GM18909 (cell line): Measurements from ENCODE around the gene SSBP3.

ENCODE experiments used
- ATAC-seq: cut with Tn5 transposase; IDR thresholded peaks from one replicate; pipeline ENCODE4 v1.9.1; 2021; ENCODE audit warnings: mild to moderate bottlenecking; ENCODE audit not compliant: unreplicated experiment, poor library complexity

Gene SSBP3

GRCh38 chr1:54315099-54315498 is 91.1 kb downstream of the SSBP3 start:
- no peak for ATAC-seq

- no peak for ATAC-seq
Measured at GRCh38 chr1:54314696-54315095, 91.5 kb downstream of the SSBP3 start.

- ATAC-seq = no peak
Measured at GRCh38 chr1:54312796-54313316, 93.3 kb downstream of the SSBP3 start.

GRCh38 chr1:54311506-54311905 is 94.7 kb downstream of the SSBP3 start:
- ATAC-seq = no peak

DNA sequence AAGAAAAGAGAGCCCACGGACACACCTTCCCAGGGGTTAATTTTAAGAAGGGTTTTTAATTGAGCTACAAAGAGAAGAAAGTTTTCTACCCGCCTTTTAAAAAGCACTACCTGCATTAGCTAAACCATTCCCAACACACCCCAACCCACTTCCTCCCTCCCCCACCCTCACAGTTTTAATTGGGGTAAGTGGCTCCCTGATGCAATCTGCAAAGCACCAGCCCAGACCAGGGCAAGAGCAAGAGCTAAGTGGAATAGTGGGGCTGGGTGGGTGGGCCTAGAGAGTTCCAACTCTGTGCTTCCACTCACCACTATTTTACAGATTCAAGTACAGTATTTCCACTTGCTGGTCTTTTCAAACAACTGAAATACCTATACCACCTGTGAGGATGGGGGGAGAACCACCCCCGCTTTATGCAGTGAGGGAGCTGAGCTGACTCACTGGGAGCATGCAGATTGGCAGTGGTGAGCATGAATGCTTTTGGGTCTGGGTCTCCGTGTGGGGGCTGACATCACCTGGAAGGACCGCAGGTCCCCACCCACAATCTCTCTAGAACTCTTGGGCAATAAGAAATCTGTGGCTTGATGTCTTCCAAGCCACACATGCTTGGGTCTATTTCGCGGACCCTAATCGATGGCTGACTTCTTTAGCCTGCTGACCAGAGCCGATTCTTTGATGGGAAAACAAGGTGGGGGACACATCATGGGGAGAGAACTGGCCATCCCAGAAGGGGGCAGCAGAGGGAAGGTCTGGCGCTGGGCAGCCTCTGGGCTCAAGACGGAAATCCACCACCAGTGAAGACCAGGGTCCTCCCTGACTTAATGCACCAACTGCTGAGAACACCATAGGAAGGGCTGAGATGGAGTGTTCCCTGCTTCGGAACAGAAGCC is 95.5 kb downstream of the SSBP3 start:
- no peak for ATAC-seq

DNA sequence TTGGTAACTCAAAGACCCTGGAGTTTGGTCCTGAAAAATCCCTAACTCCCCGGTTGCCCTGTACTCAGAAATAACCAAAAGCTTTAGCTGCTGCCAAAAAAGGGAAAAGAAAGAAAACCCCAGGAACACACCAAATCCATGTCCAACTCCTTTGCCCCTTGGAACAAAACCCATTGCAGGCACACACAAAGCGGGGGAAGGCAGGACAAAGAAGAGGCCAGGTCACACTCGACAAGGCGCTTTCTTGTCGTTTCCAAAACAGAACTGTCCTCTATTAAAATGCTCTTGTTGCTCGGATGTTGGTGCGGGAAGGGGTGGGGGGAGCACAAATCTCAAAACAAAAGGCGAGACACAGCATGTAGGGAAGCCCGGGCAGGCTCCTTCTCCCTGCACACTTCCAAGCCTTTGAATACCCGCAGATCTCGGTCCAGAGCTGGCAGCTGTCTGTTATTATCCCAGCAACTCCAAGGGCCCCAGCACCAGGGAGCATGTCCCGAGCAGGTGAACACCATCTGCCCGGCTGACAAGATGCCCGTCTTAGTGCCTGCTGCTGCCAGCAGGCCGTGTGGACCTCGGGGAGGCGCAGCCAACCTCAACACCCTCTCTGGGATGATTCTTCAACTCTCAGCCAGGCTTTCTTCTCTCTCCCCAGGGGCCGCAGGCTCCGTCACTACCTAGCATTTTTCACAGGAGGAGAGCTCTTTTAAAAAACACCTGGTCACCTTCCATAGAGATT is 96.4 kb downstream of the SSBP3 start:
- no peak for ATAC-seq

DNA sequence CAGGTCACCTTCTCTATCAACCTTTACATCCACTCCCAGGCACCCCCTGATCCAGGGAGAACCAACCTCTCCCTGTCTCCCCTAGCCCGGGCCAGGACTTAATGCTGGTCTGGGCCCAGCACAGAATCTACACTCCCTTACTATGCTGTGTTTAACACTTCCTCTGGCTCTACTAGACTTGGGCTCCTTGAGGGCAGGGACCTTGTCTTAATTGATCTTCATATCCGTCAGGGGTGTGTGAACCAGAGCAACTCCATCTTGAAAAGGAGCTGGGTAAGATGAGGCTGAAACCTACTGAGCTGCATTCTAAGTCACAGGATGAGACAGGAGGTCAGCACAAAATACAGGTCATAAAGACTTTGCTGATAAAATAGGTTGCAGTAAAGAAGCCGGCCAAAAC is 98.9 kb downstream of the SSBP3 start:
- ATAC-seq = no peak

- ATAC-seq = no peak
Measured at GRCh38 chr1:54305906-54306514, 100.2 kb downstream of the SSBP3 start.

GRCh38 chr1:54304518-54304917 is 101.7 kb downstream of the SSBP3 start:
- no peak for ATAC-seq

GRCh38 chr1:54302951-54303843 is 103.0 kb downstream of the SSBP3 start:
- ATAC-seq = no peak

DNA sequence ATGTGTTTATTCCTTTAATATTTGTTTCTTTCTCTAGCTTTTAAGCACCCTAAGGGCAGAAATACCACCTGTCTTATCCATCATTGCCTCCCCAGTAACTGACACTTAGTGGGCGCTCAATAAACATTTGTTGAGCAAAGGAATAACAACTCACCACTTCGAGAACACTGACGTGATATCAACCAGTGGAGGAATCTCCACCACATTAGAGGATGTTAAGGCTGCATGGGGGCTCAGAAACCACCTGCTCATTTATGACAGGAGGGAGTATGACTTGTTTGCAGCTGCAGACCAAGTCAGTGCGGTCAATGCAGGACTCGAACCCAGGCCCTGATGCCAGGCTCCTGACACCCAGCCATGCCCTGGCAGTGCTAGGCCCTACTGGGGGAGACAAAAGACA is 103.6 kb downstream of the SSBP3 start:
- no peak for ATAC-seq

DNA sequence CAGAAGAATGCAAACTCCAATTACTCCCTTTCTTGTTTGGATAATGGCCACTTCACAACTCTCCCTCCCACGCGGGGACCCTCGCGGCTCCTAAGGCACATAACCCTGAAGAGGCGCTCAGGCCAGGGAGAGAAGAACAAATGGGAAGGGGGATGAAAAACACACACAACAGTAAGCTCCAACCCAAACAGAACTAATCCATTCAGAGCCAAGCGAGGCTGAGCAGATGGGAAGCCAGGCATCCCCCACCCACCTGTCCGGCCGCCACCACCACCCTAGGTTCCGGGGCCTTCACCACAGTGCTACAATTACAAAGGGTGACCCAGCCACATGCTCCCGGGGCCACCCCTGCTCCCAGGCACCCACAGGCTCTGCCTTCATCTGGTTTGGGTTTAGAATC is 104.7 kb downstream of the SSBP3 start:
- ATAC-seq = no peak

GRCh38 chr1:54300401-54300800 is 105.8 kb downstream of the SSBP3 start:
- no peak for ATAC-seq

- no peak for ATAC-seq
Measured at GRCh38 chr1:54299037-54299436, 107.2 kb downstream of the SSBP3 start.

- no peak for ATAC-seq
Measured at GRCh38 chr1:54298284-54299033, 107.7 kb downstream of the SSBP3 start.

DNA sequence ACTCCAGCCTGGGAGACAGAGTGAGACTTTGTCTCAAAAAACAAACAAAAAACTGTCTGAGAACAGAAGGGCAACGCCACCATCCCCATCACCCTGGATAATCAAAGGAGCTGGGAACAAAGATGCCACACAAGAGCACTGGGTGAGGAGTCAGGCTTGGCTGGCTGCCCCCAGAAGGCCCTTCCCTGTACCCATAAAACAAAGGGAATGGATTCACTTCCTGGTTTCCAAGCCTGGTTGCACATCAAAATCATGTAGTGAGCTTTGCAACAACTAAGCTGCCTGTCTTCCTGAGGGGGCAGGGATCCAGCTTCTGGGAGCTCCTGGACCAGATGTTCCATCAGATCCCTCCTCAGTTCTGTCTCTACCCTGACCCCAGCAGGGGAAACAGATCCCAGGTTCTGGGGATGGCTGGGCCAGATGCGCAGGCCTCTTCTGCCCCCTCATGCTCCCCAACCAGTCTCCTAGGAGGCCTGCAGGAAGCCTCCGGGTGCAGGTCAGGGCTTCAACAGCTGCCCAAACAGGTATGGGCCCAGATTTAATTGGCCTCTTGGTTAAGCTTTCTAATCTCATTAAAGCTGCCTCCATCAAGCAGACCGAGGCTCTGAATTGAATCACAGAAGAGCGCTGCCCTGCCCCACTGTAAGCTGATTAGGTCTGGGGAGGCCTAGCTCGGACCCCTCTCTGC is 108.5 kb downstream of the SSBP3 start:
- ATAC-seq = no peak

- no peak for ATAC-seq
Measured at GRCh38 chr1:54296666-54297065, 109.5 kb downstream of the SSBP3 start.

- ATAC-seq = no peak
Measured at GRCh38 chr1:54294887-54295286, 111.3 kb downstream of the SSBP3 start.
